ENCODE results near the gene SLC38A9. TPM values are rescaled to one million over a fixed set of nuclear protein-coding genes. Genes with fewer than 3 reads are reported as not detected.

Gene SLC38A9
- total and polyA plus RNA-seq, 5 donors from 2014 or later = 16.3 to 21.1 (median 20.3) TPM

DNA sequence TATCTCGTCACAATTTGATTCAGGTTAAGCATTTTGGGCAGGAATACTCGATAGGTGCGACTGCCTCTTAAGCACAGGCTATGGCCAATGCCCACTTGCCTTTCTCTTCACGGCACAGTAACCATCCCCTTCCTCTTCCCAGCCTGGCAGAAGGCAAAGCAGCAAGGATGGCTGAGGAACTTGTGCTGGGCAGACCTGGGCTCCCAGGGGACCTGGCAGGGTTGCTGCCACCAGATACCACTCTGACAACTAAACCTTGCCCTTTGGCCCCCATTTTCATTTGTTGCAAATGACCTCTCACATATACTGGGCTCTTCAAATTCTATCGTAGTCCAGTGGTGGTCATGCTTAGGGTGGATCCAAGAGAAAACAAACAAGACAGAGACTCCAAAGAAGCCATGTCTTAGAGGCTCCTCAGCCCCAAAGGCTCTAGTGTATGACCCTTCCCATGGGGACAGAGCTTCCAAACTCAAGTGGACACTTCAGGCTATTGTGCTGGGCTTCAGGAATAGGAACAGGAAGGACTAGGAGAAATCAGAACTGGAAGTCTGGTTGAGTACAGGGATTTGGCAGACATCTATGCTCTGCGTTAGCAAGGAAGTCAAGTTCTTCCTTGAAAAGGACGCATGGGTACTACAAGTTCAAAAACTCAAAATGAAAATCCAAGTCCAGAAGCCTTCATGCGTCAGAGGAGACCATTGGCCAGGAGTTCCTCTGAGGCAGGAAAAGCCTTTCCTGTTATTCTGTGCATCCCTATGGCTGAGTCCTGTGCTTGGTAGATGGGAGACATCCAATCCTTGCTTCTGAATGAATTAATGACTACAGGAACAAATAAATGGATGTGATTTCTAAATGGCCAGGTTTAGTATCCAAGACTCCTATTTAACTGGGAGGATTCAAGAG is 112.7 kb downstream of the SLC38A9 start:
- no peak overlapping the region for H3K4me3 ChIP-seq (ENCODE audit: low read depth, low read length)
- no peaks in the 10 kb centered on the region for H3K27me3 ChIP-seq (ENCODE audit: control insufficient read depth, insufficient read depth, low read length)
- Mint-ChIP-seq H3K9me3 (peaks cover 0 to 1% (median 0%) of the 10 kb centered on the region in 7 donors), H3K4me1 (peaks cover 0 to 23% (median 19%) of the 10 kb centered on the region in 4 donors), H3K27me3 (peaks cover 4% of the 10 kb centered on the region), H3K27ac (peak overlapping the region in 2 of 3 donors; percentile 31 to 55), H3K36me3 (no peaks in the 10 kb centered on the region), H3K4me3 (no peak overlapping the region)
- peaks cover 9% of the 10 kb centered on the region for H3K4me1 ChIP-seq (ENCODE audit: control insufficient read depth, insufficient read depth, low read length, poor library complexity, severe bottlenecking)
- no peaks in the 10 kb centered on the region for H3K36me3 ChIP-seq (ENCODE audit: control insufficient read depth, insufficient read depth, low read length)
- ATAC-seq (ENCODE audit: low read depth in 2 of 2) (no peak), DNase-seq (no peak)
- H3K27ac ChIP-seq (ENCODE audit: insufficient read depth, low read length, poor library complexity, severe bottlenecking) = no peak overlapping the region
- no peaks in the 10 kb centered on the region for H3K9me3 ChIP-seq (ENCODE audit: control insufficient read depth in 2 of 2, low read length in 2 of 2)

DNA sequence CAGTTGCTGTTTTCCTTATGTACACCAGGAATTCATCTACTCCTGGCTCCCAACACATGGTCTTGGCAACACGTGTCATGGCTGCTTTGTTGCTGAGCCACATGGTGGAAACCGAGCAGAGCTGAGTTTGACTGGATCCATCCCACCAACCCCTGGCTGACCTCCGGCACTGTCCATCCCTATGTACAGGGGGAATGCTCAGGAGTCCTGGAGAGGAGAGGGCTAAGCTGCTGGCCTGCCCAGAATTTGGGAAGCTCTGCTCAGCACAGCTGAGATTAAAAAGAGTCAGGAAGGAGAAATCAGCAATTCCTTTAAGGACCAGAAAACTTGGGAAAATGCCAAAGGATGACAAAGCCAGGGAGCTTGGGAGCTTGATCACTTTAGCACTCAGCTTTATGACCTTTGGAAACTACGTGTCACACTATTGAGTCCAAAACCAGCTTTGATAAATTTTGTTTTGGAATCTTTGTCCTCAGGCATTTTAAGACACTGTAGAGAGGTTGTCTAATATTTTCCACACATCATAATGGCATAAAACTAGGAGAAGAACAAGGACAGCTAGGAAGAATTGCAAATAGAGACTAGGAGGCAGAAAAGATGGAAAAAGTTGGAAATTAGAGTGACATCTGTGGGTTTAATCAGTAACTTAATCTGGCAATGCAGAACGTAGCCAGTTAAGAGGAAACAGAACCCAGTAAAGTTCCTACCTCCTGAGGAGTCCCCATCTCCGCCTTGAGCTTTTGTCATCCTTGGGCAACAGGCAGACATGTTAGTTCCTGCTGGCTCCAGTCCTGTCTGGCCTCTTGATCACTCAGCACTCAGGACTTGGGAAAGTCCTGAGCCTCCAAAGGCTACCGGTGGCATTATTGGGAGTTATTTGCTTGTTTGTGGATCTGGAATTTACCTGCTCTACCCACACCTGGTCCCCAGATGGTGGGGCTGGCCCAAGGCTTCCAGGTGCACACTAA is 114.8 kb downstream of the SLC38A9 start:
- no peak for DNase-seq
- H3K9me3 ChIP-seq (ENCODE audit: control insufficient read depth in 2 of 2, low read length in 2 of 2) = no peaks in the 10 kb centered on the region

DNA sequence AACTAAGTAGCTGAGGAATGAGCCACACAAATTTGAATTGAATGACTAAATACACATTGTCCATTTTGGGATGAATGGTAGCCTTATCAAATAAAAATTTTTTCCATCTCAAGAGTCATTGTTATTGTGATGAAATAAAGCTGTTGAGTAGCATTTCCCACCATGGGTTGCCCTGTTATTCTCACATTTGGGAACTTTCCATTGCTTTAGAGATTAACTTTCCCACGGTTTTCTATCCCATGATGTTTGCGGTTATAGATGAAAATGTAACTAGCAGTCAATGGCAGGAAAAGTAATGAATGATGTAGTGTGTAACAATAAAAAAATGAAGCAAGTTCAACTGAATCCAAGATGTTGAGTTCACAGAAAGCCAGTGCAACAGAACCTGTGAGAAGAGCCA is 117.5 kb downstream of the SLC38A9 start:
- Mint-ChIP-seq H3K27ac (no peak overlapping the region), H3K36me3 (no peaks in the 10 kb centered on the region), H3K9me3 (peaks cover 0 to 10% (median 1%) of the 10 kb centered on the region in 7 donors), H3K4me1 (peaks cover 0 to 6% (median under 1%) of the 10 kb centered on the region in 4 donors), H3K27me3 (peaks cover 5% of the 10 kb centered on the region), H3K4me3 (no peak overlapping the region)
- Histone ChIP-seq H3K27ac (ENCODE audit: insufficient read depth, low read length, poor library complexity, severe bottlenecking) (no peak overlapping the region), H3K4me3 (ENCODE audit: low read depth, low read length) (no peak overlapping the region), H3K9me3 (ENCODE audit: control insufficient read depth in 2 of 2, low read length in 2 of 2) (no peaks in the 10 kb centered on the region), H3K27me3 (ENCODE audit: control insufficient read depth, insufficient read depth, low read length) (no peaks in the 10 kb centered on the region), H3K4me1 (ENCODE audit: control insufficient read depth, insufficient read depth, low read length, poor library complexity, severe bottlenecking) (no peaks in the 10 kb centered on the region), H3K36me3 (ENCODE audit: control insufficient read depth, insufficient read depth, low read length) (no peaks in the 10 kb centered on the region)
- ATAC-seq (ENCODE audit: low read depth in 2 of 2) = no peak
- DNase-seq = no peak

More for the DNA sequence above, 114.8 kb downstream of the SLC38A9 start:
- no peaks in the 10 kb centered on the region for H3K36me3 ChIP-seq (ENCODE audit: control insufficient read depth, insufficient read depth, low read length)
- no peaks in the 10 kb centered on the region for H3K27me3 ChIP-seq (ENCODE audit: control insufficient read depth, insufficient read depth, low read length)
- H3K4me3 Mint-ChIP-seq = no peak overlapping the region
- H3K27me3 Mint-ChIP-seq = peaks cover 4% of the 10 kb centered on the region
- no peak for ATAC-seq (ENCODE audit: low read depth in 2 of 2)
- H3K4me3 ChIP-seq (ENCODE audit: low read depth, low read length) = no peak overlapping the region
- H3K4me1 Mint-ChIP-seq = peaks cover 0 to 23% (median 14%) of the 10 kb centered on the region in 4 donors
- no peak overlapping the region for H3K27ac ChIP-seq (ENCODE audit: insufficient read depth, low read length, poor library complexity, severe bottlenecking)
- peaks cover 0 to 3% (median 0%) of the 10 kb centered on the region in 7 donors for H3K9me3 Mint-ChIP-seq
- no peak overlapping the region for H3K27ac Mint-ChIP-seq
- no peaks in the 10 kb centered on the region for H3K36me3 Mint-ChIP-seq
- H3K4me1 ChIP-seq (ENCODE audit: control insufficient read depth, insufficient read depth, low read length, poor library complexity, severe bottlenecking) = peaks cover 9% of the 10 kb centered on the region

DNA sequence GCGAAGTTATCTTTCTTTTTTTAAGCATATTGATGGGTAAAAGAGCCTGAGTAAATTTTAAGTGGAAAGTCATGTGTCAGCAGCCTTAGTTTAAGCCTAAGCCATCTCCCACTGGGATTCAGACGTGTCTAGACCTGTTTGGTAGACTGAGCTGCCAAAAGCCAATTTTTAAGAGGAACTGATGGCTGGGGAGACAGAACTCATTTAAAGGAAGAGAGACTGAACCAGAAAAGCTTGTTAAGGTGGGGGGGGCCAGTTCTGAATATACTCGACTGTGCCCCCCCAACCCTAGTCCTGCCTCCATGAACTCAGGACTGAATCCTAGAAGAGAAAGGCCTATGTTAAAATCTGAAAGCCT is 119.0 kb downstream of the SLC38A9 start:
- Histone ChIP-seq H3K36me3 (ENCODE audit: control insufficient read depth, insufficient read depth, low read length) (no peaks in the 10 kb centered on the region), H3K27me3 (ENCODE audit: control insufficient read depth, insufficient read depth, low read length) (no peaks in the 10 kb centered on the region), H3K4me1 (ENCODE audit: control insufficient read depth, insufficient read depth, low read length, poor library complexity, severe bottlenecking) (no peaks in the 10 kb centered on the region), H3K9me3 (ENCODE audit: control insufficient read depth in 2 of 2, low read length in 2 of 2) (no peaks in the 10 kb centered on the region), H3K4me3 (ENCODE audit: low read depth, low read length) (no peak overlapping the region), H3K27ac (ENCODE audit: insufficient read depth, low read length, poor library complexity, severe bottlenecking) (no peak overlapping the region)
- H3K4me3 Mint-ChIP-seq = no peak overlapping the region
- ATAC-seq (ENCODE audit: low read depth in 2 of 2) (no peak), DNase-seq (no peak)
- peaks cover 0 to 10% (median 1%) of the 10 kb centered on the region in 7 donors for H3K9me3 Mint-ChIP-seq
- H3K27ac Mint-ChIP-seq = no peak overlapping the region
- H3K36me3 Mint-ChIP-seq = no peaks in the 10 kb centered on the region
- H3K4me1 Mint-ChIP-seq = peaks cover 0 to 3% (median 0%) of the 10 kb centered on the region in 4 donors
- H3K27me3 Mint-ChIP-seq = peaks cover 5% of the 10 kb centered on the region

DNA sequence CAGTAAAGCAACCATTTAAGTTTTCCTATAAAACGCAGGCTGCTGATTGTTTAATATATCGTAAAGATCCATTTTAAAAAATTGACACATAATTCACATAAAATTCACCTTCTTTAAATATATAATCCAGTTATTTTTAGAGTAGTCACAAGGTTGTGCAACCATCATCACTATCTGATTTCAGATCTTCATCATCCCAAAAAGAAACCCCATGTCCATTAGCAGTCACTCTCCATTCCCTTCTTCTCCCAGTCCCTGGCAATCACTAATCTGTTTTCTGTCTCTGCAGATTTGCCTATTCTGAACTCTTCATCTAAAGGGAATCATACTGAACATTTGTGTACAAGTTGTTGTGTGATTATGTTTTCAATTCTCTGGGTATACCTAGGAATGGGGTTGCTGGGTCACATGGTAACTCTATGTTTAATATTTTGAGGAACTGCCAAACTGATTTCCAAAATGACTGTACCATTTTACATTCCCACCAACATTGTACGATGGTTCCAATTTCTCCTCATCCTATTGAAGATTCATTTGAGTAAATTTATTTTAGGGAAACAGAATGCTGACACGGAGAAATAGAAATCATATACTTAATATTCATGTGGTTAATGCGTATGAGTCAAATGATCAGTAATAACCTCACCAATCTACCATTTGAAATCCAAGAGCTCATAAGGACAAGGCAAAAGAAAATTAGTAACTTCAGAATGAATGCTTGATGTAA is 119.6 kb downstream of the SLC38A9 start:
- Histone ChIP-seq H3K9me3 (ENCODE audit: control insufficient read depth in 2 of 2, low read length in 2 of 2) (no peaks in the 10 kb centered on the region), H3K36me3 (ENCODE audit: control insufficient read depth, insufficient read depth, low read length) (no peaks in the 10 kb centered on the region), H3K27me3 (ENCODE audit: control insufficient read depth, insufficient read depth, low read length) (no peaks in the 10 kb centered on the region), H3K4me1 (ENCODE audit: control insufficient read depth, insufficient read depth, low read length, poor library complexity, severe bottlenecking) (no peaks in the 10 kb centered on the region), H3K27ac (ENCODE audit: insufficient read depth, low read length, poor library complexity, severe bottlenecking) (no peak overlapping the region), H3K4me3 (ENCODE audit: low read depth, low read length) (no peak overlapping the region)
- Mint-ChIP-seq H3K27me3 (peaks cover 5% of the 10 kb centered on the region), H3K27ac (no peak overlapping the region), H3K4me1 (peaks cover 0 to 3% (median 0%) of the 10 kb centered on the region in 4 donors), H3K4me3 (no peak overlapping the region), H3K9me3 (peaks cover 0 to 10% (median 1%) of the 10 kb centered on the region in 7 donors), H3K36me3 (no peaks in the 10 kb centered on the region)
- ATAC-seq (ENCODE audit: low read depth in 2 of 2) = no peak
- DNase-seq = no peak

DNA sequence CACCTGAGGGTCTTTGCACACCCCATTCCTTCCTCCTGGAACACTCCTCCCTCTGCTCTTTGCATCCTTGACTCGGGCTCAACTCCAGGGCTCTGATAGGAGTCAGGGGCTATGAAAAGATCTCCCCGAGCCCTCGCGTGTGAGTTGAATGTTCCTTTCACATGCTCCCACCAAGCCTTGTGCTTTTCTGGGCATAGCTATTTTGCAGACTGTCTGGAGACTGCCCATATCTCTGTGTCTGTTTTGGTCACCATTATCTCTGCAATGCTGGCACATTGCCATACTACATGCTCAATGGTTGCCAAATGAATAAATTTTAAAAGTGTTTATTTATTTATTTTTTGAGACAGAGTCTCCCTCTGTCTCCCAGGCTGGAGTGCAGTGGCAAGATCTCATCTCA is 120.4 kb downstream of the SLC38A9 start:
- H3K4me3 ChIP-seq (ENCODE audit: low read depth, low read length) = no peak overlapping the region
- H3K4me1 ChIP-seq (ENCODE audit: control insufficient read depth, insufficient read depth, low read length, poor library complexity, severe bottlenecking) = no peaks in the 10 kb centered on the region
- H3K4me1 Mint-ChIP-seq = peaks cover 0 to 3% (median 0%) of the 10 kb centered on the region in 4 donors
- H3K27me3 ChIP-seq (ENCODE audit: control insufficient read depth, insufficient read depth, low read length) = no peaks in the 10 kb centered on the region
- H3K4me3 Mint-ChIP-seq = no peak overlapping the region
- H3K36me3 Mint-ChIP-seq = no peaks in the 10 kb centered on the region
- no peak overlapping the region for H3K27ac Mint-ChIP-seq
- peaks cover 5% of the 10 kb centered on the region for H3K27me3 Mint-ChIP-seq
- DNase-seq (no peak), ATAC-seq (ENCODE audit: low read depth in 2 of 2) (no peak)
- H3K36me3 ChIP-seq (ENCODE audit: control insufficient read depth, insufficient read depth, low read length) = no peaks in the 10 kb centered on the region
- peaks cover 0 to 9% (median 1%) of the 10 kb centered on the region in 7 donors for H3K9me3 Mint-ChIP-seq
- no peaks in the 10 kb centered on the region for H3K9me3 ChIP-seq (ENCODE audit: control insufficient read depth in 2 of 2, low read length in 2 of 2)
- no peak overlapping the region for H3K27ac ChIP-seq (ENCODE audit: insufficient read depth, low read length, poor library complexity, severe bottlenecking)

DNA sequence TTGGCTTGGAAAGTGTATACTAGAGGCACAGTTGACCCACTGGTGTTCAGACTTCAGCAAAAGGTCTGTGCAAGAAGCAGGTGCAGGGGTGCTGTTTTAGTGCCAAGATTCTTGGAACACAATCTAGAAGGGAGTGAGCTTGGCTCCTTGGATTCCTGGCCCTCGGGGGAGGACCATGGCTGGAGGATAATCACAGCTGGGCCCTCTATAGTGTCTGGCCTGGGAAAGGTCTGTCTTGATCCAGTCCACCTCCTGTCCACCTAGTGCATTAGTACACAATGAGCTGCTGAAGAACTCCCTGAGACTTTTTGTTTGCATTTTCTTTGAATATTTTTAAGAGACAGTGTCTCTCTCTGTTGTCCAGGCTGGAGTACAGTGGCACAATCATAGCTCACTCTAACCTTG is 126.9 kb downstream of the SLC38A9 start:
- Mint-ChIP-seq H3K4me3 (no peak overlapping the region), H3K27ac (peak overlapping the region in 1 of 3 donors; percentile 71), H3K9me3 (peaks cover 0 to 3% (median 0%) of the 10 kb centered on the region in 7 donors), H3K27me3 (peaks cover 3% of the 10 kb centered on the region), H3K4me1 (peaks cover 0 to 9% (median 4%) of the 10 kb centered on the region in 4 donors), H3K36me3 (no peaks in the 10 kb centered on the region)
- H3K9me3 ChIP-seq (ENCODE audit: control insufficient read depth in 2 of 2, low read length in 2 of 2) = no peaks in the 10 kb centered on the region
- H3K36me3 ChIP-seq (ENCODE audit: control insufficient read depth, insufficient read depth, low read length) = no peaks in the 10 kb centered on the region
- no peaks in the 10 kb centered on the region for H3K27me3 ChIP-seq (ENCODE audit: control insufficient read depth, insufficient read depth, low read length)
- no peaks in the 10 kb centered on the region for H3K4me1 ChIP-seq (ENCODE audit: control insufficient read depth, insufficient read depth, low read length, poor library complexity, severe bottlenecking)
- ATAC-seq (ENCODE audit: low read depth in 2 of 2) = no peak
- no peak overlapping the region for H3K4me3 ChIP-seq (ENCODE audit: low read depth, low read length)
- no peak overlapping the region for H3K27ac ChIP-seq (ENCODE audit: insufficient read depth, low read length, poor library complexity, severe bottlenecking)
- no peak for DNase-seq

Data from CD4-positive, CD25-positive, alpha-beta regulatory T cell (primary cell).